Thyroid gland (tissue), 4 donors: Measurements from ENCODE around the gene DAPK3. TPM values are rescaled to one million over a fixed set of nuclear protein-coding genes. Genes with fewer than 3 reads are reported as not detected.

ENCODE experiments used
- DNase-seq, 2 donors: peaks; one replicate each; pipeline ENCODE4 v3.0.0-alpha.2; 2019
- H3K27ac ChIP-seq, 3 donors: fragments of 200-600 bp; sonication (generic); 1 replicate in 2 of 3; 2 replicates in 1 of 3; pipeline ENCODE4 v1.5.1; 2016 to 2019; ENCODE audit warnings: mild to moderate bottlenecking in 1 of 3, moderate library complexity in 1 of 3
- H3K27me3 ChIP-seq: fragments of 200-600 bp; sonication (generic); one replicate; pipeline ENCODE4 v1.5.1; 2019
- H3K36me3 ChIP-seq, 2 donors: fragments of 200-600 bp; sonication (generic); one replicate each; pipeline ENCODE4 v1.5.1; 2016 to 2019
- H3K4me1 ChIP-seq, 2 donors: fragments of 200-600 bp; sonication (generic); one replicate each; pipeline ENCODE4 v1.5.1; 2017 to 2019
- H3K4me3 ChIP-seq, 3 donors: fragments of 200-600 bp; sonication (generic); replicated peaks in 1 of 3; 1 replicate in 2 of 3; 2 replicates in 1 of 3; pipeline ENCODE4 v1.5.1; 2016; ENCODE audit warnings: mild to moderate bottlenecking in 1 of 3
- H3K9me3 ChIP-seq: fragments of 200-600 bp; sonication (generic); one replicate; pipeline ENCODE4 v1.5.1; 2017
- POLR2A ChIP-seq, 2 donors: fragments of 450-650 bp; IDR thresholded peaks; one replicate each; pipeline ENCODE4 v1.6.1; 2017; ENCODE audit warnings: antibody characterized with exemption in 2 of 2, mild to moderate bottlenecking in 2 of 2, moderate library complexity in 1 of 2
- WGBS, 2 donors: methylation state at CpG; one replicate each; pipeline ENCODE4 v1.1.5; 2017; 5-methylcytosine and 5-hydroxymethylcytosine counted together
- intact Hi-C: fragments of 100-400 bp; cut with DNase I; formaldehyde crosslinking; loops from one replicate; pipeline ENCODE4 v1.15.1; 2023
- total RNA-seq, 4 donors: library from RNA; depleted of rRNA; stranded (reverse); fragments of >200 nt; gene quantifications; one replicate each; pipeline ENCODE4 v1.2.3, GENCODE V29; 2016
- TF ChIP-seq, protein P1 (sequence below), 6 experiments: fragments of 200-600 bp in 3 of 6; fragments of 450-650 bp in 3 of 6; sonication (generic) in 3 of 6; IDR thresholded peaks; one replicate each; pipeline ENCODE4 v1.5.1; 2016 to 2019; ENCODE audit warnings: antibody characterized with exemption in 6 of 6, mild to moderate bottlenecking in 2 of 6, inconsistent platforms in 1 of 6, moderate library complexity in 1 of 6

DAPK3 gene
- total RNA-seq, 4 donors from 2014 or later, result 29.6 to 61.7 (median 40.3) TPM

DNA sequence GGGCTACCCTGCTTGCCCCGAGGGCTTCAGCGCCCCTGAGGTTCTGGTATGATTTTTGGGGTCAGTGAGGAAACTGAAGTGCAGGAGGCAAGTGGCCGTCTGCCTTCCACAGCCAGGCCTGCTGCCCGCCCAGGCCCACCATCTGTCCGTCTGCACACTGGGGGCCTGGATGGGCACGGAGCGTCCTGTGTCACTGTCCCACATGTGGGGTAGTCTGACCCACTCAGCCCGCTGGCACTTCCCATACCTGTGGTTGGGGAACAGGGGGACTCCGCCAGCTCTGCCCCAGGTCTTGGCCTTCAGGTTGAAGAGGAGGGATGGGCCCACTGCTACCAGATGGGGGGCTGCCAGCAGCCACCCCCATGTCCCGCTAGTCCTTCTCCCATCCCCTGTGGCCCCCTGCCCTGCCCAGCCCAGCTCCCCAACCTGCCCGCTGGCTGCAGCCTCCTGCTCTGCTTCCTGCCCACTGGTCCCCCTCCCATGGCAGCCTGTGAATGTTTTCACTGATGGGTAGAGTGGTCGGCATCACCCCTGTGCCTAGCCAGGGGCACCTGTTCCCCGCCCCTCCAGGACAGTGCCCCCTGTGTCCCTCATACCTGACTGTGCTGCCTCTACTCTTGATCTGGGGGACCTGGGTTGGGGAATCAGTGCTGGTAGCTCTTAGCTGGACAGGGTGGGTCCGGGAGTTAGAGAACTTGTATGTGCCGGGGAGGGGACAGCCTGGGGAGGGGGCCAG, 46.2 kb upstream of the DAPK3 start:
- no peaks in the 10 kb centered on the region for H3K4me1 ChIP-seq
- intact Hi-C loops, result loop anchor here (5.0 kb wide), 1 partner anchor 35 kb away; no protein-coding TSS in a partner anchor

DNA sequence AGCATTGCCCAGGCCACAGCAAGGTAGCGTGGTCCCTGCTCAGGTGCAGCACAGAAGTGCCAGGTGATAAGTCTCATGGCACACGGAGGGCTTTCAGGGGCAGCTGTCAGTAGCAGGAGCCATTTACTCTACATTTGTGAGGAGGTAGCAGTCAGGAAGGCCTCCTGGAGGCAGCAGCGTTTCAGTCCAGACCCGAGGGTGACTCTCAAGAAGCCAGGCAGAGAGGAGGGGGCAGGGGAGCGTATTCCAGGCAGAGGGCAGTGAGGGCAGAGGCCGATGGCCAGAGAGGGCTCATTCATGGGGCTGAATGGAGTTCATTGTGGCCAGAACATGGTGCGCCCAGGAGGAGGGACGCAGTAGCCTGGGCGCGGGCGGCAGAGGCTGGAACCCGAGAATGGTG, 45.6 kb upstream of the DAPK3 start:
- TF ChIP-seq, protein P1, sequence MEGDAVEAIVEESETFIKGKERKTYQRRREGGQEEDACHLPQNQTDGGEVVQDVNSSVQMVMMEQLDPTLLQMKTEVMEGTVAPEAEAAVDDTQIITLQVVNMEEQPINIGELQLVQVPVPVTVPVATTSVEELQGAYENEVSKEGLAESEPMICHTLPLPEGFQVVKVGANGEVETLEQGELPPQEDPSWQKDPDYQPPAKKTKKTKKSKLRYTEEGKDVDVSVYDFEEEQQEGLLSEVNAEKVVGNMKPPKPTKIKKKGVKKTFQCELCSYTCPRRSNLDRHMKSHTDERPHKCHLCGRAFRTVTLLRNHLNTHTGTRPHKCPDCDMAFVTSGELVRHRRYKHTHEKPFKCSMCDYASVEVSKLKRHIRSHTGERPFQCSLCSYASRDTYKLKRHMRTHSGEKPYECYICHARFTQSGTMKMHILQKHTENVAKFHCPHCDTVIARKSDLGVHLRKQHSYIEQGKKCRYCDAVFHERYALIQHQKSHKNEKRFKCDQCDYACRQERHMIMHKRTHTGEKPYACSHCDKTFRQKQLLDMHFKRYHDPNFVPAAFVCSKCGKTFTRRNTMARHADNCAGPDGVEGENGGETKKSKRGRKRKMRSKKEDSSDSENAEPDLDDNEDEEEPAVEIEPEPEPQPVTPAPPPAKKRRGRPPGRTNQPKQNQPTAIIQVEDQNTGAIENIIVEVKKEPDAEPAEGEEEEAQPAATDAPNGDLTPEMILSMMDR (IDR thresholded peaks at IDR 0.05), result no peak
- TF ChIP-seq POLR2A (IDR thresholded peaks at IDR 0.05), result no peak
- no peak for DNase-seq
- H3K4me3 ChIP-seq, result no peak overlapping the region
- WGBS, 2 donors, result 87 to 88% methylated on average over 6 to 12 of the region's 12 CpGs
- intact Hi-C loops, result loop anchor here (5.0 kb wide), 1 partner anchor 36 kb away; no protein-coding TSS in a partner anchor
- H3K36me3 ChIP-seq, result peaks cover 16 to 19% of the 10 kb centered on the region in 2 donors
- no peak overlapping the region for H3K27ac ChIP-seq
- no peaks in the 10 kb centered on the region for H3K27me3 ChIP-seq
- no peaks in the 10 kb centered on the region for H3K9me3 ChIP-seq
- no peaks in the 10 kb centered on the region for H3K4me1 ChIP-seq

More for the DNA sequence above, 46.2 kb upstream of the DAPK3 start:
- Histone ChIP-seq H3K27me3 (no peaks in the 10 kb centered on the region), H3K4me3 (no peak overlapping the region), H3K36me3 (peaks cover 16 to 19% of the 10 kb centered on the region in 2 donors), H3K27ac (no peak overlapping the region), H3K9me3 (no peaks in the 10 kb centered on the region)
- no peak for DNase-seq
- 94 to 99% methylated on average over 9 to 12 of the region's 15 CpGs for WGBS, 2 donors
- no peak for TF ChIP-seq POLR2A (IDR thresholded peaks at IDR 0.05)
- TF ChIP-seq, protein P1 (IDR thresholded peaks at IDR 0.05), result no peak

DNA sequence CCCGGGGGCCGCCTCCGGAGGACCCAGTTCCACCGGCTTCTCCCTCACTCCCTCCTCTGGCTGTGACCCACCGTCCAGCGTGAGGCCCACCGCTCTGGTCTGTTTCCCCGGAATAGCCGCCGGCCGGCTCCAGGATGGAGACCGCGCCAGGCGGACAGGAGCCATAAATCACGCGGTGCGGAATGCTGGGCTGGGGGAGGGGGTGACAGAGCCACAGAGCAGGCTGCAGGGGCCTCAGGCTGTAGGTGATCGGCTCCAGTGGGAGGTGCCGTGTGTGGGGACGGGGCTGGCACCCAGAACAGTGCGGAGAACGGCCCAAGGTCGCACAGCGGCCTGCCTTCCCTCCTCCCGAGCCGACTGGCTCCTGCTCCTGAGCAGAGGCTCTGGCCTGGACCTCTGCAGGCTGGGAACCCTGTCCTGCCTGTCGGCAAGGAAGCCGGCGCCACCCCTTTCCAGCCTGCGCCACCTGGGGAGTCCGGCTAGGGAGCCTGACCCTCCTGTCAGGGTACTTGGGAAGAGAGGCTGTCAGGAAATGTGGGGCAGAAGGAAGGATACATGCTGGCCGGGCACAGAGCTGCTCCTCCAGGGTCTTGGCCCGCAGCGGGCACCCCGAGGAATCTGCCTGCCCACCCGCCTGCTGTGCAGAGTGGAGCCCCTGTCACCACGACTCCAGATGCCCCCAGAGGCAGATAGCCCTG, 45.0 kb upstream of the DAPK3 start:
- Histone ChIP-seq H3K4me1 (no peaks in the 10 kb centered on the region), H3K4me3 (no peak overlapping the region), H3K27me3 (no peaks in the 10 kb centered on the region), H3K9me3 (no peaks in the 10 kb centered on the region), H3K27ac (no peak overlapping the region), H3K36me3 (peaks cover 16 to 19% of the 10 kb centered on the region in 2 donors)
- 81 to 88% methylated on average over 18 to 29 of the region's 37 CpGs for WGBS, 2 donors
- TF ChIP-seq POLR2A (IDR thresholded peaks at IDR 0.05), result no peak
- TF ChIP-seq, protein P1 (IDR thresholded peaks at IDR 0.05), result no peak
- intact Hi-C loops, result loop anchor here (5.0 kb wide), 1 partner anchor 36 kb away; no protein-coding TSS in a partner anchor
- no peak for DNase-seq

DNA sequence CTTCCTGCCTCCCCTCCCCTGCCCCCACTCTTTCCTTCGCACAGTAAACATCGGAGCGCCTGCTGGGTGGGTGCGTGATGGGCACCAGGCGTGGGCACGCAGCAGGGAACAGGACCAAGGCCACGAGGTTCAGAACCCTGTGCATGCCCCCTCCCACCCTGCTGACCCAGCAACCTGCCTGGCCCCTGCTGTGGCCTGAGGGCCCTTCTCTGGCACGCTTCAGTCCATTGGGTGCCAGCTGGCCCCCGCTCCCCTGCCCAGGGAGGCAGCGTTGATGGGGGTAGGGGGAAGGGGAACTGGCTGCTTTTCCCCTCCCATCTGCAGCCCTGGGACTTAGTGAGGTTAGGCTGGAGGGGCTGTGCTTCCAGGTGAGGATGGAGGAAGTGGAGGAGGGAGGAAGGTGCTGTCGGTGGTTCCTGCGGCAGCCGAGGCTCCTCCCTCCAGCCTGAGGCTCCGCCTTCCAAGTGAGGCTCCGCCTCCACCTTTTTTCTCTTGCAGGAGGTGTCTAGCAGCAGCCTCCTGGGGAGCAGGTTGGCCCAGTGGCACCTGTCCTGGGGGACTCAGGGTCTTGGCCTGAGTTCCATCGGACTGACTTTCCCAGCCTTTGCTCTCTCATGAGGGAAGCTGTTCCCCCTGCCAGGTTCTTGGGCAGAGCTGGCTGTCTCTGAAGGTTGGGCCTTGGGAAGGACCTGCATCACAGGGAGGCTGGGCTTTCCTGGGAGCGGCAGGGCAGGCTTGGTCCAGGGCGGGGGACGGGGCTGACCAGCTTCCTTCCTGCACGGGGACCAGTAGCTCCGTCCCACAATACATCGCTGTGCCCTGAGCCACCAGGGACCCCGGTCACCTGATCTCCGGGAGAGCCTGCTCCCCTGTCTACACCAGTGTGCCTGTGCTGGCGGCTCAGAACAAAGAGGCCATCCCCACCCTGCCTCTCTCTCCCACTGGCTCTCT, 43.9 kb upstream of the DAPK3 start:
- DNase-seq, result no peak
- Histone ChIP-seq H3K9me3 (no peaks in the 10 kb centered on the region), H3K27ac (no peak overlapping the region), H3K27me3 (no peaks in the 10 kb centered on the region), H3K4me3 (no peak overlapping the region), H3K4me1 (peaks cover 0 to 4% of the 10 kb centered on the region in 2 donors), H3K36me3 (peaks cover 16 to 19% of the 10 kb centered on the region in 2 donors)
- 79 to 81% methylated on average over 14 to 16 of the region's 25 CpGs for WGBS, 2 donors
- intact Hi-C loops, result loop anchor here (5.0 kb wide), 1 partner anchor 37 kb away; no protein-coding TSS in a partner anchor
- TF ChIP-seq POLR2A (IDR thresholded peaks at IDR 0.05), result no peak
- TF ChIP-seq, protein P1 (IDR thresholded peaks at IDR 0.05), result no peak
